GM12878 (cell line): Measurements from ENCODE around the gene AHCYL2. TPM values are rescaled to one million over a fixed set of nuclear protein-coding genes. Genes with fewer than 3 reads are reported as not detected.

ENCODE experiments used
- BCL11A ChIP-seq: IDR thresholded peaks from 2 replicates; pipeline ENCODE4 v1.6.1; 2011; ENCODE audit warnings: low read depth, low read length
- CBX3 ChIP-seq: fragments of 200-600 bp; sonication (generic); IDR thresholded peaks from 2 replicates; pipeline ENCODE4 v1.6.1; 2016; ENCODE audit warnings: low read depth, borderline replicate concordance
- CBX5 ChIP-seq: sonication (generic); IDR thresholded peaks from 2 replicates; pipeline ENCODE4 v1.6.1; 2016; ENCODE audit warnings: low read depth, moderate library complexity, mild to moderate bottlenecking, inconsistent platforms
- CREB1 ChIP-seq: IDR thresholded peaks from 2 replicates; pipeline ENCODE4 v1.6.1; 2012; ENCODE audit warnings: low read depth, mild to moderate bottlenecking, inconsistent platforms
- EGR1 ChIP-seq, 2 experiments: IDR thresholded peaks; 1 replicate in 1 of 2; 2 replicates in 1 of 2; pipeline ENCODE4 v1.6.1; 2011 to 2012; ENCODE audit warnings: low read depth in 2 of 2, low read length in 2 of 2, borderline replicate concordance in 1 of 2, mild to moderate bottlenecking in 1 of 2, moderate library complexity in 1 of 2
- EP300 ChIP-seq, 2 experiments: fragments of 150-350 bp in 1 of 2; IDR thresholded peaks; 2 replicates each; pipeline ENCODE4 v1.6.1; 2011 to 2012; ENCODE audit warnings: low read depth in 2 of 2, low read length in 2 of 2, borderline replicate concordance in 1 of 2, improper control_type of control experiment in 1 of 2, inconsistent platforms in 1 of 2; ENCODE audit not compliant: control insufficient read depth in 1 of 2
- EZH2 ChIP-seq: IDR thresholded peaks from 2 replicates; pipeline ENCODE4 v1.6.1; 2012; ENCODE audit warnings: low read depth, mild to moderate bottlenecking, control low read depth, inconsistent platforms, low read length, borderline replicate concordance; ENCODE audit not compliant: control insufficient read depth
- IKZF1 ChIP-seq: fragments of 450-650 bp; conservative IDR thresholded peaks from 2 replicates; pipeline ENCODE4 v1.6.1; 2017; ENCODE audit warnings: antibody characterized with exemption, mild to moderate bottlenecking
- KDM1A ChIP-seq: fragments of 200-600 bp; sonication (generic); IDR thresholded peaks from 2 replicates; pipeline ENCODE4 v1.6.1; 2016; ENCODE audit warnings: borderline replicate concordance
- MEF2A ChIP-seq: IDR thresholded peaks from 2 replicates; pipeline ENCODE4 v1.6.1; 2011; ENCODE audit warnings: low read depth, mild to moderate bottlenecking, low read length, moderate library complexity; ENCODE audit not compliant: insufficient read depth
- MLLT1 ChIP-seq: fragments of 450-650 bp; IDR thresholded peaks from 2 replicates; pipeline ENCODE4 v1.6.1; 2016; ENCODE audit warnings: mild to moderate bottlenecking
- NFXL1 ChIP-seq: fragments of 450-650 bp; IDR thresholded peaks from 2 replicates; pipeline ENCODE4 v1.6.1; 2017; ENCODE audit warnings: antibody characterized with exemption, mild to moderate bottlenecking, borderline replicate concordance
- NR2C2 ChIP-seq: IDR thresholded peaks from 2 replicates; pipeline ENCODE4 v1.6.1; 2011; ENCODE audit warnings: borderline replicate concordance, low read depth; ENCODE audit not compliant: control insufficient read depth, insufficient read length
- POLR2A ChIP-seq: IDR thresholded peaks from 2 replicates; pipeline ENCODE4 v1.6.1; 2011; ENCODE audit warnings: low read depth, mild to moderate bottlenecking, low read length
- RAD51 ChIP-seq: fragments of 450-650 bp; IDR thresholded peaks from 2 replicates; pipeline ENCODE4 v1.6.1; 2016; ENCODE audit warnings: moderate library complexity, mild to moderate bottlenecking, inconsistent platforms
- RUNX3 ChIP-seq: IDR thresholded peaks from 2 replicates; pipeline ENCODE4 v1.6.1; 2012; ENCODE audit warnings: low read length, inconsistent platforms
- SMAD5 ChIP-seq: IDR thresholded peaks from 2 replicates; pipeline ENCODE4 v1.6.1; 2016; ENCODE audit warnings: antibody characterized with exemption, low read depth
- SUPT20H ChIP-seq: IDR thresholded peaks from 2 replicates; pipeline ENCODE4 v1.6.1; 2011; ENCODE audit warnings: low read depth, mild to moderate bottlenecking, low read length, moderate library complexity, borderline replicate concordance; ENCODE audit not compliant: control insufficient read depth
- TAF1 ChIP-seq: IDR thresholded peaks from 2 replicates; pipeline ENCODE4 v1.6.1; 2011; ENCODE audit warnings: mild to moderate bottlenecking, low read depth, low read length, borderline replicate concordance
- TARDBP ChIP-seq: IDR thresholded peaks from 2 replicates; pipeline ENCODE4 v1.6.1; 2016; ENCODE audit warnings: borderline replicate concordance
- WRNIP1 ChIP-seq: IDR thresholded peaks from 2 replicates; pipeline ENCODE4 v1.6.1; 2011; ENCODE audit warnings: low read depth, low read length, improper control_type of control experiment, borderline replicate concordance
- YY1 ChIP-seq: IDR thresholded peaks from 2 replicates; pipeline ENCODE4 v1.6.1; 2011; ENCODE audit warnings: low read depth, mild to moderate bottlenecking, low read length
- ZNF217 ChIP-seq: fragments of 450-650 bp; IDR thresholded peaks from 2 replicates; pipeline ENCODE4 v1.6.1; 2017; ENCODE audit warnings: antibody characterized with exemption, mild to moderate bottlenecking
- ZNF24 ChIP-seq: fragments of 450-650 bp; IDR thresholded peaks from 2 replicates; pipeline ENCODE4 v1.6.1; 2017; ENCODE audit warnings: antibody characterized with exemption, mild to moderate bottlenecking
- ZZZ3 ChIP-seq: IDR thresholded peaks from 2 replicates; pipeline ENCODE4 v1.6.1; 2011; ENCODE audit warnings: low read depth; ENCODE audit not compliant: control insufficient read depth, insufficient read length
- polyA plus RNA-seq, 11 experiments: library from polyadenylated mRNA; depleted of rRNA in 4 of 11; unstranded in 6 of 11; stranded (reverse) in 5 of 11; fragments of >200 nt; fragmentation: Nextera tagmentation in 4 of 11; fragmentation: Illumina TruSeq in 1 of 11; extraction: Ambion mirVana in 4 of 11; extraction: Trizol in 1 of 11; gene quantifications; 1 replicate in 1 of 11; 2 replicates in 10 of 11; pipeline versions ENCODE4 v1.2.1 to v1.2.3, GENCODE V29; 2011 to 2016; ENCODE audit warnings: inconsistent platforms in 2 of 11, missing spikeins in 2 of 11, low read depth in 1 of 11
- total RNA-seq, 4 experiments: library from RNA; depleted of rRNA in 3 of 4; stranded (reverse); fragments of >200 nt in 3 of 4; fragmentation: Illumina TruSeq in 1 of 4; extraction: Trizol in 1 of 4; gene quantifications; 2 replicates each; pipeline versions ENCODE4 v1.2.1 to v1.2.3, GENCODE V29; 2013 to 2021
- TF ChIP-seq, protein P1 (sequence below): IDR thresholded peaks from 2 replicates; pipeline ENCODE4 v1.6.1; 2011; ENCODE audit warnings: low read depth, low read length, improper control_type of control experiment, borderline replicate concordance
- TF ChIP-seq, protein P2 (sequence below): fragments of 450-650 bp; IDR thresholded peaks from 2 replicates; pipeline ENCODE4 v1.6.1; 2017; ENCODE audit warnings: antibody characterized with exemption, mild to moderate bottlenecking, moderate library complexity

Gene AHCYL2
- total and polyA plus RNA-seq, 10 of the 15 experiments (the other 5 are each of a cell fraction or from before 2014, with no cell fraction given) = 1.7 to 29.1 (median 5.4) TPM

- TF ChIP-seq CREB1 = no peak
- TF ChIP-seq CBX5 = no peak
- TF ChIP-seq POLR2A = no peak
- TF ChIP-seq CBX3 = no peak
- TF ChIP-seq RUNX3 = no peak
- TF ChIP-seq EZH2 = no peak
- TF ChIP-seq WRNIP1 = no peak
- TF ChIP-seq ZNF217 = peak; percentile 77; the same call in 1 of the 2 replicates
- TF ChIP-seq IKZF1 = peak; percentile 68
- no peak for TF ChIP-seq TARDBP
- no peak for TF ChIP-seq MEF2A
- peak in 1 of 2 experiments; percentile 39; a peak in 1 of 4 replicates for TF ChIP-seq EP300 (IDR thresholded peaks at IDR 0.05; ENCODE audit: borderline replicate concordance in 1 of 2, control insufficient read depth in 1 of 2, low read depth in 2 of 2, low read length in 2 of 2)
- no peak for TF ChIP-seq YY1
- TF ChIP-seq EGR1 (IDR thresholded peaks at IDR 0.05; ENCODE audit: borderline replicate concordance in 1 of 2, low read depth in 2 of 2, low read length in 2 of 2) = no peak
- no peak for TF ChIP-seq ZZZ3
- no peak for TF ChIP-seq BCL11A
- TF ChIP-seq KDM1A = no peak
- TF ChIP-seq SMAD5 = no peak
- TF ChIP-seq NFXL1 = no peak
- no peak for TF ChIP-seq ZNF24
- TF ChIP-seq TAF1 = no peak
- peak; percentile 42; the same call in 1 of the 2 replicates for TF ChIP-seq RAD51
- peak; percentile 27; the same call in 1 of the 2 replicates for TF ChIP-seq MLLT1
- TF ChIP-seq NR2C2 = no peak
- TF ChIP-seq, protein P1, sequence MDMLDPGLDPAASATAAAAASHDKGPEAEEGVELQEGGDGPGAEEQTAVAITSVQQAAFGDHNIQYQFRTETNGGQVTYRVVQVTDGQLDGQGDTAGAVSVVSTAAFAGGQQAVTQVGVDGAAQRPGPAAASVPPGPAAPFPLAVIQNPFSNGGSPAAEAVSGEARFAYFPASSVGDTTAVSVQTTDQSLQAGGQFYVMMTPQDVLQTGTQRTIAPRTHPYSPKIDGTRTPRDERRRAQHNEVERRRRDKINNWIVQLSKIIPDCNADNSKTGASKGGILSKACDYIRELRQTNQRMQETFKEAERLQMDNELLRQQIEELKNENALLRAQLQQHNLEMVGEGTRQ = no peak
- TF ChIP-seq, protein P2, sequence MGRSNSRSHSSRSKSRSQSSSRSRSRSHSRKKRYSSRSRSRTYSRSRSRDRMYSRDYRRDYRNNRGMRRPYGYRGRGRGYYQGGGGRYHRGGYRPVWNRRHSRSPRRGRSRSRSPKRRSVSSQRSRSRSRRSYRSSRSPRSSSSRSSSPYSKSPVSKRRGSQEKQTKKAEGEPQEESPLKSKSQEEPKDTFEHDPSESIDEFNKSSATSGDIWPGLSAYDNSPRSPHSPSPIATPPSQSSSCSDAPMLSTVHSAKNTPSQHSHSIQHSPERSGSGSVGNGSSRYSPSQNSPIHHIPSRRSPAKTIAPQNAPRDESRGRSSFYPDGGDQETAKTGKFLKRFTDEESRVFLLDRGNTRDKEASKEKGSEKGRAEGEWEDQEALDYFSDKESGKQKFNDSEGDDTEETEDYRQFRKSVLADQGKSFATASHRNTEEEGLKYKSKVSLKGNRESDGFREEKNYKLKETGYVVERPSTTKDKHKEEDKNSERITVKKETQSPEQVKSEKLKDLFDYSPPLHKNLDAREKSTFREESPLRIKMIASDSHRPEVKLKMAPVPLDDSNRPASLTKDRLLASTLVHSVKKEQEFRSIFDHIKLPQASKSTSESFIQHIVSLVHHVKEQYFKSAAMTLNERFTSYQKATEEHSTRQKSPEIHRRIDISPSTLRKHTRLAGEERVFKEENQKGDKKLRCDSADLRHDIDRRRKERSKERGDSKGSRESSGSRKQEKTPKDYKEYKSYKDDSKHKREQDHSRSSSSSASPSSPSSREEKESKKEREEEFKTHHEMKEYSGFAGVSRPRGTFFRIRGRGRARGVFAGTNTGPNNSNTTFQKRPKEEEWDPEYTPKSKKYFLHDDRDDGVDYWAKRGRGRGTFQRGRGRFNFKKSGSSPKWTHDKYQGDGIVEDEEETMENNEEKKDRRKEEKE = no peak
- TF ChIP-seq SUPT20H = no peak
These were observed 150.5 kb downstream of the AHCYL2 start (continued) for GRCh38 chr7:129375141-129375938.
